ENCODE measurements around the gene CREM.

Gene CREM

GRCh38 chr10:35219292-35219691, 92.6 kb downstream of the CREM start:
- DNase-seq (ENCODE audit: low read depth, low spot score) = no peak

GRCh38 chr10:35219891-35220890, 93.5 kb downstream of the CREM start:
- no peak for DNase-seq (ENCODE audit: low read depth, low spot score)

GRCh38 chr10:35223016-35223415, 96.4 kb downstream of the CREM start:
- no peak for DNase-seq (ENCODE audit: low read depth, low spot score)

- no peak for DNase-seq (ENCODE audit: low read depth, low spot score)
These were observed 97.5 kb downstream of the CREM start for GRCh38 chr10:35224045-35224740.

GRCh38 chr10:35225204-35225603, 98.6 kb downstream of the CREM start:
- no peak for DNase-seq (ENCODE audit: low read depth, low spot score)

GRCh38 chr10:35226507-35226906, 99.9 kb downstream of the CREM start:
- no peak for DNase-seq (ENCODE audit: low read depth, low spot score)

GRCh38 chr10:35228058-35228457, 101.4 kb downstream of the CREM start:
- no peak for DNase-seq (ENCODE audit: low read depth, low spot score)

GRCh38 chr10:35231646-35232045, 105.0 kb downstream of the CREM start:
- no peak for DNase-seq (ENCODE audit: low read depth, low spot score)

GRCh38 chr10:35232527-35232926, 105.9 kb downstream of the CREM start:
- DNase-seq (ENCODE audit: low read depth, low spot score) = no peak

GRCh38 chr10:35234073-35234472, 107.4 kb downstream of the CREM start:
- no peak for DNase-seq (ENCODE audit: low read depth, low spot score)

- DNase-seq (ENCODE audit: low read depth, low spot score) = no peak
These were observed 110.1 kb downstream of the CREM start for GRCh38 chr10:35236739-35237138.

GRCh38 chr10:35237766-35238512, 111.3 kb downstream of the CREM start:
- no peak for DNase-seq (ENCODE audit: low read depth, low spot score)

- no peak for DNase-seq (ENCODE audit: low read depth, low spot score)
These were observed 117.9 kb downstream of the CREM start for GRCh38 chr10:35244549-35244948.

GRCh38 chr10:35246770-35247343, 120.2 kb downstream of the CREM start:
- DNase-seq (ENCODE audit: low read depth, low spot score) = no peak

GRCh38 chr10:35251373-35252100, 124.9 kb downstream of the CREM start:
- DNase-seq (ENCODE audit: low read depth, low spot score) = no peak

- no peak for DNase-seq (ENCODE audit: low read depth, low spot score)
These were observed 130.7 kb downstream of the CREM start for GRCh38 chr10:35257057-35257983.

GRCh38 chr10:35259769-35260397, 133.2 kb downstream of the CREM start:
- DNase-seq (ENCODE audit: low read depth, low spot score) = no peak

GRCh38 chr10:35262436-35262835, 135.8 kb downstream of the CREM start:
- DNase-seq (ENCODE audit: low read depth, low spot score) = no peak

All from activated CD4-positive, CD25-positive, alpha-beta regulatory T cell treated with anti-CD3 and anti-CD28 coated beads, Interleukin-2, amount 50 U/mL, for 16 hours (primary cell).